HG03095 (cell line): ENCODE data around the gene ABHD5.

Source experiments
- ATAC-seq: cut with Tn5 transposase; IDR thresholded peaks from one replicate; pipeline ENCODE4 v1.9.1; 2021; ENCODE audit warnings: moderate library complexity; ENCODE audit not compliant: unreplicated experiment

The ABHD5 gene

GRCh38 chr3:43773273-43774094 is 82.7 kb downstream of the ABHD5 start:
- no peak for ATAC-seq

DNA sequence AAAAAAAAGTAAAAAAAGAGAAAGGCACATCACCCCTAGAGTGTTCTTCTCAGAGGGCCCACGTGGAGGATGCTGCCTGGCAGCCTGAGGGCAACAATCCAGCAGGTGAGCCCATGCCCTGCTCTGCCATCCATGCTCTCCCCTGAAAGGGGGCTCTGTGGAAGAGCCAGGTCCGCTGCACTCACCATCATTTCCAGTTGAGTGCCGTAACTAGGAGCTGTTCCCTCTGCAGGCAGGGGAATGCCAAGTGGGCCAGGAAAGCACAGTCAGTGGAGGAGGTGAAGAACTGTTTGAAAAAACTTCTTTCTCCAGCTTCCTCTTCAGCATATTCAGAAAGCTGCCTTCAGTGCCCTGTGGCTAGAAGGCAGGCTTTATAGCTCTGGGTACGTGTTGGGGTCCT is 84.1 kb downstream of the ABHD5 start:
- ATAC-seq = no peak

GRCh38 chr3:43776101-43776500 is 85.4 kb downstream of the ABHD5 start:
- ATAC-seq = no peak

- no peak for ATAC-seq
Measured at GRCh38 chr3:43779850-43780249, 89.1 kb downstream of the ABHD5 start.

DNA sequence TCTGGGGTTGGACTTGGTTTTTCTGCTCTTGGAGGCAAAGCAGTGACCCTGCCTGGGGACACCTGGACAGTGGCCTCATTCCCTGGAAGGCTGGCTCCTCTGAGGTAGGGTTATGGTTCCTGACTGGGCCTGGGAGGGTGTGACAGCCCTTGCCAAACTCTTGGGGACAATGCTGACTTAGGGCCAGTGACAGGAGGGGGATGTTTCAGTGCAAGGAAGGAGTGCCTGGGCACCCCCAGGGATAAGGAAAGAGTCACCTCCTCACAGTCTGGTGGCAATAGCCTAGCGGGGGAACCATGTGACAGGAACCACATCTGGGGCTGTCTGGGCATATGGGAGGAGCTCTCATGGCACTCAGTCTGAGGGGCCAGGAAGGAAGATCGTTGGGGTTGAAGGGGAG is 91.8 kb downstream of the ABHD5 start:
- no peak for ATAC-seq
